ENCODE results near the gene MPPED2. TPM values are rescaled to one million over a fixed set of nuclear protein-coding genes. Genes with fewer than 3 reads are reported as not detected.

The MPPED2 gene
- total and polyA plus RNA-seq, 2 of the 13 experiments (the other 11 are each of a cell fraction or from before 2014, with no cell fraction given) = not detected

GRCh38 chr11:30501744-30502143, 84.4 kb downstream of the MPPED2 start (continued):
- TF ChIP-seq ZNF639 (CRISPR knock-in tag; conservative IDR thresholded peaks at IDR 0.05) (no peak), MED1 (CRISPR knock-in tag; IDR thresholded peaks at IDR 0.05) (no peak)
- TF ChIP-seq, protein P1, sequence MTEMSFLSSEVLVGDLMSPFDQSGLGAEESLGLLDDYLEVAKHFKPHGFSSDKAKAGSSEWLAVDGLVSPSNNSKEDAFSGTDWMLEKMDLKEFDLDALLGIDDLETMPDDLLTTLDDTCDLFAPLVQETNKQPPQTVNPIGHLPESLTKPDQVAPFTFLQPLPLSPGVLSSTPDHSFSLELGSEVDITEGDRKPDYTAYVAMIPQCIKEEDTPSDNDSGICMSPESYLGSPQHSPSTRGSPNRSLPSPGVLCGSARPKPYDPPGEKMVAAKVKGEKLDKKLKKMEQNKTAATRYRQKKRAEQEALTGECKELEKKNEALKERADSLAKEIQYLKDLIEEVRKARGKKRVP (CRISPR knock-in tag; IDR thresholded peaks at IDR 0.05) = no peak

- H3K4me1 ChIP-seq (ENCODE audit: insufficient read depth, low read length) = no peaks in the 10 kb centered on the region
- in situ Hi-C loops (cut with HindIII; ENCODE audit: extremely low pct_ligation_motif_present, low pct_unique_long_range_greater_than_20kb) (no loop called here), intact Hi-C loops (cut with micrococcal nuclease; ENCODE audit: unreplicated experiment) (no loop called here)
- H3K79me2 ChIP-seq (ENCODE audit: insufficient read depth, low read length) = no peaks in the 10 kb centered on the region
- POLR2A ChIA-PET = no interaction called here
- CTCF ChIA-PET (ENCODE audit: low intra/inter-chr PET ratio, low total read pairs) = no interaction called here
- no peaks in the 10 kb centered on the region for H3K9me3 ChIP-seq (ENCODE audit: low read length)
- no peaks in the 10 kb centered on the region for H3K36me3 ChIP-seq (replicated peaks in 1 of 2; ENCODE audit: control insufficient read depth in 1 of 2, insufficient read depth in 2 of 2, low read length in 2 of 2)
- H2AFZ ChIP-seq (ENCODE audit: low read length) = no peak overlapping the region
- 0% methylated on average over 1 of the region's 1 CpG for WGBS (ENCODE audit: low lambda C conversion rate)
- no TSS peak for BruUV-seq (replicated peaks)
- no peak overlapping the region for H3K4me3 ChIP-seq (replicated peaks in 1 of 3; ENCODE audit: insufficient read depth in 1 of 3, low read depth in 2 of 3, low read length in 3 of 3)
- no peak overlapping the region for H3K27ac ChIP-seq (ENCODE audit: extremely low read length, insufficient read depth, low read length)
- H4K20me1 ChIP-seq (ENCODE audit: insufficient read depth, low read length) = no peaks in the 10 kb centered on the region
- no peak for ATAC-seq
- FAIRE-seq = no peak
- H3K9ac ChIP-seq (ENCODE audit: insufficient read depth, low read depth, low read length) = no peak overlapping the region
- no peak for DNase-seq (ENCODE audit: low spot score)
- no peak overlapping the region for H3K4me2 ChIP-seq (ENCODE audit: low read depth, low read length)
- no peaks in the 10 kb centered on the region for H3K27me3 ChIP-seq (ENCODE audit: control insufficient read depth in 1 of 2, insufficient read depth in 2 of 2, low read length in 2 of 2)
- TF ChIP-seq TMF1 (CRISPR knock-in tag; IDR thresholded peaks at IDR 0.05; ENCODE audit: low read depth) (no peak), ZNF484 (CRISPR knock-in tag; IDR thresholded peaks at IDR 0.05; ENCODE audit: borderline replicate concordance, low read depth) (no peak), EEA1 (CRISPR knock-in tag; IDR thresholded peaks at IDR 0.05; ENCODE audit: borderline replicate concordance) (no peak), ZNF839 (CRISPR knock-in tag; IDR thresholded peaks at IDR 0.05; ENCODE audit: borderline replicate concordance) (no peak), ARNT (IDR thresholded peaks at IDR 0.05) (no peak), REPIN1 (CRISPR knock-in tag; IDR thresholded peaks at IDR 0.05; ENCODE audit: borderline replicate concordance, low read depth) (no peak), ZBTB25 (CRISPR knock-in tag; IDR thresholded peaks at IDR 0.05) (no peak), ZMAT5 (CRISPR knock-in tag; IDR thresholded peaks at IDR 0.05; ENCODE audit: borderline replicate concordance, low read depth) (no peak), ZNF10 (CRISPR knock-in tag; IDR thresholded peaks at IDR 0.05; ENCODE audit: borderline replicate concordance, low read depth) (no peak), HCFC1 (IDR thresholded peaks at IDR 0.05; ENCODE audit: low read depth, low read length) (no peak), PCBP1 (IDR thresholded peaks at IDR 0.05; ENCODE audit: borderline replicate concordance, low read depth, low read length) (no peak)
- TF ChIP-seq, protein P2, sequence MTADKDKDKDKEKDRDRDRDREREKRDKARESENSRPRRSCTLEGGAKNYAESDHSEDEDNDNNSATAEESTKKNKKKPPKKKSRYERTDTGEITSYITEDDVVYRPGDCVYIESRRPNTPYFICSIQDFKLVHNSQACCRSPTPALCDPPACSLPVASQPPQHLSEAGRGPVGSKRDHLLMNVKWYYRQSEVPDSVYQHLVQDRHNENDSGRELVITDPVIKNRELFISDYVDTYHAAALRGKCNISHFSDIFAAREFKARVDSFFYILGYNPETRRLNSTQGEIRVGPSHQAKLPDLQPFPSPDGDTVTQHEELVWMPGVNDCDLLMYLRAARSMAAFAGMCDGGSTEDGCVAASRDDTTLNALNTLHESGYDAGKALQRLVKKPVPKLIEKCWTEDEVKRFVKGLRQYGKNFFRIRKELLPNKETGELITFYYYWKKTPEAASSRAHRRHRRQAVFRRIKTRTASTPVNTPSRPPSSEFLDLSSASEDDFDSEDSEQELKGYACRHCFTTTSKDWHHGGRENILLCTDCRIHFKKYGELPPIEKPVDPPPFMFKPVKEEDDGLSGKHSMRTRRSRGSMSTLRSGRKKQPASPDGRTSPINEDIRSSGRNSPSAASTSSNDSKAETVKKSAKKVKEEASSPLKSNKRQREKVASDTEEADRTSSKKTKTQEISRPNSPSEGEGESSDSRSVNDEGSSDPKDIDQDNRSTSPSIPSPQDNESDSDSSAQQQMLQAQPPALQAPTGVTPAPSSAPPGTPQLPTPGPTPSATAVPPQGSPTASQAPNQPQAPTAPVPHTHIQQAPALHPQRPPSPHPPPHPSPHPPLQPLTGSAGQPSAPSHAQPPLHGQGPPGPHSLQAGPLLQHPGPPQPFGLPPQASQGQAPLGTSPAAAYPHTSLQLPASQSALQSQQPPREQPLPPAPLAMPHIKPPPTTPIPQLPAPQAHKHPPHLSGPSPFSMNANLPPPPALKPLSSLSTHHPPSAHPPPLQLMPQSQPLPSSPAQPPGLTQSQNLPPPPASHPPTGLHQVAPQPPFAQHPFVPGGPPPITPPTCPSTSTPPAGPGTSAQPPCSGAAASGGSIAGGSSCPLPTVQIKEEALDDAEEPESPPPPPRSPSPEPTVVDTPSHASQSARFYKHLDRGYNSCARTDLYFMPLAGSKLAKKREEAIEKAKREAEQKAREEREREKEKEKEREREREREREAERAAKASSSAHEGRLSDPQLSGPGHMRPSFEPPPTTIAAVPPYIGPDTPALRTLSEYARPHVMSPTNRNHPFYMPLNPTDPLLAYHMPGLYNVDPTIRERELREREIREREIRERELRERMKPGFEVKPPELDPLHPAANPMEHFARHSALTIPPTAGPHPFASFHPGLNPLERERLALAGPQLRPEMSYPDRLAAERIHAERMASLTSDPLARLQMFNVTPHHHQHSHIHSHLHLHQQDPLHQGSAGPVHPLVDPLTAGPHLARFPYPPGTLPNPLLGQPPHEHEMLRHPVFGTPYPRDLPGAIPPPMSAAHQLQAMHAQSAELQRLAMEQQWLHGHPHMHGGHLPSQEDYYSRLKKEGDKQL (CRISPR knock-in tag; IDR thresholded peaks at IDR 0.05; ENCODE audit: low read depth) = no peak
These were observed 86.2 kb downstream of the MPPED2 start for GRCh38 chr11:30499940-30500339.
